HG03575 (cell line): ENCODE measurements around the gene ADCY4.
"Not testable (repeated sequence)": the region's sequence is repeated elsewhere in the genome, so short reads cannot be mapped to it uniquely, and the experiment has no call there.

ENCODE experiments used
- ATAC-seq: cut with Tn5 transposase; IDR thresholded peaks from one replicate; pipeline ENCODE4 v1.9.1; 2021; ENCODE audit not compliant: unreplicated experiment, insufficient number of reproducible peaks, low FRiP score; ENCODE audit errors: extremely low read depth

The ADCY4 gene

DNA sequence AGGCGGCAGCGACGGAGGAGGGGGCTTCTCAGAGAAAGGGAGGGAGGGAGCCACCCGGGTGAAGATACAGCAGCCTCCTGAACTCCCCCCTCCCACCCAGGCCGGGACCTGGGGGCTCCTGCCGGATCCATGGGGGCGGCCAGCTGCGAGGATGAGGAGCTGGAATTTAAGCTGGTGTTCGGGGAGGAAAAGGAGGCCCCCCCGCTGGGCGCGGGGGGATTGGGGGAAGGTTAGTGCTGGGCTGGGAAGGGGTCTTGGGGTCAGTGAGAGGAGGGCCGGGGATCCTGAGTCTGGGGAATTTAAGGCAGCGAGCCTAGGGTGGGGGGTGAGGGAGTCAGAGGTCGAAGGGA lies 33.3 kb upstream of the ADCY4 start:
- no peak for ATAC-seq

DNA sequence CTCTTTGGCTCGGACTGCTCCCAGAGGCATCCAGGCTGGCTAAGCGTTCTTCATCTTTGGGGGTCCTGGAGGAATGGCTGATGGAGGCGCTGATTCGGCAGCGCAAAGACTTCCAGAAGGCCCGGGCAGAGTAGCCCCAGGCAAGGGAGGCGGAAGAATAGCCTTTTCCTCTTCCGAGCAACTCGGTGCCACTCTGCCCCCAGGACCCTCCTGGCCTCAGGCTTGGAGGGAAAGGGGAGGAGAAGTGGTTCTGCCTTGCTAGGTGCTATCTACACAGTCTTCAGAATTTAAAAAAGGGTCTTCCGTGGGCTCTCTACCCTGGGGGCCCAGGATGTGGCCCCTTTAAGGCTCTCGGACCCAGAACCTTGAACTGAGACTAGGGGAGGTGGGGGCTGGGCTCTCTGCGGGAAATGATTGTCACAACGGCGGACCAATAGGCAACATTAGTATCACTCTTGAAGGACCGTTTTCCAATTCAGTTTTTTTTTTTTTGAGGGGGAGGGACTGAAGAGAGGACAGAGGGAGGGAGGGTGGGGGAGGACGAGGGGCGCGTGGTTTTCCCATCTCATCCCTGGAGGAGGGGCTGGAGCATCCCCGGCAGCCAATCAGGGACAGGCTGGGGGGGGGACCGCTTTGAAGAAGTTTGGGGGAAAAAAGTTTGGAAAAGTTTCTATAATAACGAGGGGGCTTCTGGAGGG lies 32.8 kb upstream of the ADCY4 start, which contains the start of gene NFATC4:
Gene NFATC4, plus strand, starts transcription at position 671 of the 698 bp plus-strand sequence. CDS start 157 bp downstream, outside the sequence.
- ATAC-seq, result no peak

DNA sequence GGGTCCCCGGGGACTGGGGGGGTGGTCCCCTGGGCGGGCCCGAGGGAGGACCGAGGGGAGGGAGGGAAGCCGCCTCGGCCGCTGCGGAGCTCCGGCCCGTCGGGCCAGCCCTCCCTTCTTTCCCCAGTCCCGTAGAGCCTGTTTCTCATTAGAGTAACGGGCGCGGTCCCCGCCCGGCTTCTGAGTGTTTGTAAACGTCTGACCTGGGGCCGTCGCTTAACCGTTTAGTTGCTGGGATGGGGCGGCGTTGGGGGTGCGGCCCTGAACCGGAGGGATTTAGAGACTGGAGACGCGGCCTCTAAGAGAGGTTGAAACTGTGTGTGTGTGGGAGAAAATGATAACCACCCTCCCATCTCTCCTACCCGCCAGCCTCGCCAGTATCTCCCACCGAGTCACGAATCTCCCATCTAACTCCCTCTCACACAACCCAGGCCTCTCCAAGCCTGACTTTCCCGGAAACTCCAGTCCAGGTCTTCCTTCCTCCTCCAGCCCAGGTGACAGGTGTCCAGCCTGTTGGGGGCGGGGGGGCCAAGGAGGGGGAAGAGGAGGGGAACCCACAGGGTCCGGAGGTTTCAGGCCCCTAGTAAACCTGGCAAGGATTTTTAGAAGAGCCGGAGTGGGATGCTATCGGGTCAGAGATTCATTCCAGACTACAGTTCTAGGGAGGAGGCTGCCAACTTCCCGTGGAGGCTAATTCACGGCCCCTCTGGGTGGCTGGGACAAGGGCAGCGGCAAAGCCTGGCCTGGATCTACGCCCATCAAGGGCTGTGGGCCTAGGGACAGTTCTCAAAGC lies 32.0 kb upstream of the ADCY4 start:
- ATAC-seq, result no peak

DNA sequence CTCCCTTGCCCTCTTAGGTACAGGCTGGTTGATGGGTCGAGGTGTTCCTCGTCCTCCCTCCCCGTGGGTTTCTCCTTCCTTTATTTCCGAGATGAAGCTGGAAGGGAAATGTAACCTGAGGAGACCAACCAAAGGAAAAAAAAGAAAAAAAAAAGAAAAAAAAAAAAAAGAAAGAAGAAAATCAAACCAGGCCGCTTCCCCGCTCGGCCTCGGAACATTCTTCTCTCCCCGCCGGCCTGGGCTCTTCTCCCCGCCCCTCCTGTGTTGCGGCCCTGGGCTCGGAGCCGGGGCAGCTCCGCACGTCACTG lies 31.5 kb upstream of the ADCY4 start:
- ATAC-seq, result no peak

DNA sequence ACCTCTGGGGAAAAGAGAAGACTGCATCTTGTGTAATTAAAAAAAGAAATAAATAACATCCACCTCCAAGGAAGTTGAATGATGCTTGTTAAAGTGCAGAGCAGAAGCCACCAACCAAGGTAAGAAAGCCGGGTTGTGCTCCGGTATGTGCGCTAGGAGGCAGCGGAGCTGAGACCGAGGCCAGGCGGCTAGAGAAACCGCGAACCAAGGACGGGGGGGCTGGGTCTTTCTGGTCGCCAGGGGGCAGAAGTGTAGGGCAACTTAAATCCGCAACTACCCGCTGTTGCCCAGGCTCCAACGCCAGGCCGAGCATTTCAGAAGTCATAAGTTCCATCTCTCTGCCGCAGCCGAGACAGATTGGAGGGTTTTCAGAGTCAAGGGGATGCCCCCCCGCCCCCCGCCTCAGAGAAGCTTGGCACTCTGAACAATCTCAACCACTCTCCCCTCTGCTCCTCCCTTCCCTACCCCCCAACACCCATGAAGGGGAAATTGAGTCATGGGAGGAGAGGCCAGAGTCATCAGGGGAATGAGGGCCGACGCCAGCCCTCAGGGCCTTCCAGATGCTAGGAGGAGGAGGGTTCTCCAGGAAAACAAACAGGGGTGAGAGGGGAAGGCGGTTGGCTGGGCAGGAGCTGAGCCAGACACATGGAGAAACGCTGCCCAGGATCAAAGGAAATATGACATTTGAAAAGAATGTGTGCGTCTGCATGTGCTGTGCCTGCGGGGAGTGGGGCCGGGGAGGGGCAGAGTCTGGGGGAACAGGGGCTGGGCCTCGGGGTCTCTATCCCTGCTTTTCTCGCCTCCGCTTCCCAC lies 30.9 kb upstream of the ADCY4 start:
- no peak for ATAC-seq

DNA sequence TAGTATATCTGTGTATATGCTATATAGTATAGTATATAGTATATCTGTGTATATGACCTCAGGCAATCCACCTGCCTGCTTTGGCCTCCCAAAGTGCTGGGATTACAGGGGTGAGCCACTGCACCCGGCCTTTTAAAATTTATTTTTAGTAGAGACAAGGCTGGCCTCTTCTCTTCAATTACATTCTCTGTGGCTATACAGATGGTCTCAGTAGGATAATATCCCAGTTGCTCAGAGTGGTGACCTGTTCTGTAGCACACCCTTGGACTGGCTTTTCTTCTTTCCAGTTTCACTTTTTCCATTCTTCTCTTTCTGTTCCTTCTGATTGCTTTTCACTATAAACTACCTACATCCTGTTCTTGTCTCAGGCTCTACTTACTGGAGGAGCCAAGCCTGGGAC lies 30.0 kb upstream of the ADCY4 start:
- ATAC-seq, result no peak

DNA sequence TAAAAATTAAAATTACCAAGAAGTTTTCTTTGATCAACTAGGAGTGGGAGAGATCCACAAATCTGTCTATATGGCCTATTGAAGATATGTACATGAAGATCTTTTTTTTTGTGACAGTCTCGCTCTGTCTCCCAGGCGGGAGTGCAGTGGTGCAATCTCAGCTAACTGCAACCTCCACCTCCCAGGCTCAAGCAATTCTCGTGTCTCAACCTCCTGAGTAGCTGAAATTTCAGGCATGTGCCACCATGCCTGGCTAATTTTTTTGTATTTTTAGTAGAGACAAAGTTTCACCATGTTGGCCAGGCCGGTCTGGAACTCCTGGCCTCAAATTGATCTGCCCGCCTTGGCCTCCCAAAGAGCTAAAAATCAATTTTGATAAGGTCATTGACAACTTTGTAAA lies 28.5 kb upstream of the ADCY4 start:
- no peak for ATAC-seq

DNA sequence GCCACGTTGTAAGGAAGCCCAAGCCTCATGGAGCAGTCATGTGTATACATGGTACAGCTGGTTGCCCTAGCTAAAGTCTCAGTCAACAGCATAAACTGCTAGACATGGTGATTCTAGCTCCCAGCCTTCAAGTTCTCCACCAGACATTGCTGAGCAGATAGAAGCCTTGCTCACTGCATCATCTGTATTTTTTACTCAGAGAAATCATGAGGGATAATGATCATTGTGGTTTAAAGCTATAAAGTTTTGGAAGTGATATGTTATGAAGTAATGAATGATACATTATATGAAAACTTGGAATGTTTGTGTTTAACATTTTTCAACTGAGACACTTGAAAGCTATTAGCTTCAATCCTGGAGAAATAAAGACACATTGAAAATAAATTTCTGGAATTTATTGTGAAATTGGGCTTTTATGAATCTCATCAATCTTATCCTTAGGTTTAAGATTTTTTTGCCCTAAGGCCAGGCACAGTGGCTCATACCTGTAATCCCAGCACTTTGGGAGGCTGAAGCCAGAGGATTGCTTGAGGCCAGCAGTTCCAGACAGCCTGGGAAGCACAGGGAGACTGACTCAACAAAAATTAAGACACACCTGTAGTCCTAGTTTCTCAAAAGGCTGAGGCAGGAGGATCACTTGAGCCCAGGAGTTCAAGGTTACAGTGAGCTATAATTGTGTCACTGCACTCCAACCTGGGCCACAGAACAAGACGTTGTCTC lies 27.5 kb upstream of the ADCY4 start:
- no peak for ATAC-seq

DNA sequence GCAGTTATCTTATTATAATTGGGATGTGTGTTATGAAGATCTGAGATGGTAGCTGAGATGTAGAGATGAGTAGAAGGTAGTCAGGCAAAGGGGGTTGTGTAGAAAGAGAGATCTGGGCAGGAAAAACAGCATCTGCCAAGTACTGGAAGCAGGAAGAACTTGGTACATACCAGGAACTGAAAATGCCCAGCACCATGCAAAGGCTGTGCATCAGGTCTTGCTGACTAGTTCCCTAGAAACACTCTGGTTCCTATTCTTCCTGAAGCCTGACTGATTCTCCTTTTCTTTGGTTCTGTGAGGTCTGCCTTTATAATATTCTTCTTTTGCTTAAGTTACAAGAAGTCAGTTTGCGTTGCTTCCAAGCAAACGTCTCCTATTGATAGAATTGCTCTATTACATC lies 26.5 kb upstream of the ADCY4 start:
- ATAC-seq, result no peak

DNA sequence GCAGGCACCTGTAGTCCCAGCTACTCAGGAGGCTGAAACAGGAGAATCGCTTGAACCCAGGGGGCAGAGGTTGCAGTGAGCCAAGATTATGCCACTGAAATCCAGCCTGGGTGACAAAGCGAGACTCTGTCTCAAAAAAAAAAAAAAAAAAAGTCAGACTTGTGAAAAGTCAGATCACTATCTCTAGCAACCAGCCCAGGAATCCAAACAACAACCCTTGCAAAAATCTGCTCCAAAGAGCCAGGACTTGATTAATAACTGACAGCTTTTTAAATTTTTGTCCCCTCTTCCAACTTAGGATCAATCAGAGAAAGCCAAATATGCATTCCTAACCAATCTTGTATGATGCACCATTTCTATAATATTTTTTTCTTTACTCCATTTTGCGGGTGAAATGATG lies 25.4 kb upstream of the ADCY4 start:
- no peak for ATAC-seq

DNA sequence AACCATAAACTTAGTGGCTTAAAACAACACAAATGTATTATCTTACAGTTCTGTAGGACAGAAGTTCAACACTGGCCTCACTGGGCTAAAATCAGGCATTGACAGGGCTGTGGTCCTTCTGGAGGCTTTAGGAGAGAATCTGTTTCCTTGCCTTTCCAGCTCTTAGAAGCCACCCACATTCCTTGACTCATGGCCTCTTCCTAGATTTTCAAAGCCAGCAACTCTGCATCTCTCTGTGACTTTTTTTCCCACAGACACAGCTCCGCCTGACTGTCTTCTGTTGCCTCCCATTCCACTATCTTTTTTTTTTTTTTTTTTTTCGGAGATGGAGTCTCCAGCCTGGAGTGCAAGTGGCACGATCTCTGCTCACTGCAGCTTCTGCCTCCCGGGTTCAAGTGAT lies 21.3 kb upstream of the ADCY4 start:
- ATAC-seq, result no peak

DNA sequence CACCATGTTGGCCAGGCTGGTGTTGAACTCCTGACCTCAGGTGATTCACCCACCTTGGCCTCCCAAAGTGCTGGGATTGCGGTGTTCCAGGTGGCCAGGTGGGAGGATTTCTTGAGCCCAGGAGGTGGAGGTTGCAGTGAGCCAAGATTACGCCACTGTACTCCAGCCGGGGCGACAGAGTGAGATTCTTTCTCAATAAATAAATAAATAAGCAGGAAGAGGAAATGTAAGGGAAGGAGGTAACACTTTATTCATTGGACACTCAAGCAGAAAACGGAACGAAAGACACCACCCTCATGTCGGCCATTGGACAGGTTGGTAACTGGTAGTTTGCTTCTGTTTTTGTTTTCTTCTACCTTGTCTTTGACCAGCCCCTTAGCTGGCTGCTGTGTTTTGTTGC lies 20.1 kb upstream of the ADCY4 start:
- no peak for ATAC-seq

DNA sequence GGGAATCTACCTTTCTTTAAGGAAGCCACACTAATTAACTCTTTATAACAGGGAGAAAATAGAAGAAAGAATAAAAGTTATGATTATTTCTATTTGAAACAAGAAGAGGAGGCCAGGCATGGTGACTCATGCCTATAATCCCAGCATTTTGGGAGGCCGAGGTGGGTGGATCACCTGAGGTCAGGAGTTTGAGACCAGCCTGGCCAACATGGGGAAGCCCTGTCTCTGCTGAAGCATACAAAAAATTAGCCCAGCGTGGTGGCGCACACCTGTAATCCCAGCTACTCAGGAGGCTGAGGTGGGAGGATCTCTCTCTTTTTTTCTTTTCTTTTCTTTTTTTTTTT lies 19.6 kb upstream of the ADCY4 start:
- ATAC-seq, result not testable (repeated sequence)

DNA sequence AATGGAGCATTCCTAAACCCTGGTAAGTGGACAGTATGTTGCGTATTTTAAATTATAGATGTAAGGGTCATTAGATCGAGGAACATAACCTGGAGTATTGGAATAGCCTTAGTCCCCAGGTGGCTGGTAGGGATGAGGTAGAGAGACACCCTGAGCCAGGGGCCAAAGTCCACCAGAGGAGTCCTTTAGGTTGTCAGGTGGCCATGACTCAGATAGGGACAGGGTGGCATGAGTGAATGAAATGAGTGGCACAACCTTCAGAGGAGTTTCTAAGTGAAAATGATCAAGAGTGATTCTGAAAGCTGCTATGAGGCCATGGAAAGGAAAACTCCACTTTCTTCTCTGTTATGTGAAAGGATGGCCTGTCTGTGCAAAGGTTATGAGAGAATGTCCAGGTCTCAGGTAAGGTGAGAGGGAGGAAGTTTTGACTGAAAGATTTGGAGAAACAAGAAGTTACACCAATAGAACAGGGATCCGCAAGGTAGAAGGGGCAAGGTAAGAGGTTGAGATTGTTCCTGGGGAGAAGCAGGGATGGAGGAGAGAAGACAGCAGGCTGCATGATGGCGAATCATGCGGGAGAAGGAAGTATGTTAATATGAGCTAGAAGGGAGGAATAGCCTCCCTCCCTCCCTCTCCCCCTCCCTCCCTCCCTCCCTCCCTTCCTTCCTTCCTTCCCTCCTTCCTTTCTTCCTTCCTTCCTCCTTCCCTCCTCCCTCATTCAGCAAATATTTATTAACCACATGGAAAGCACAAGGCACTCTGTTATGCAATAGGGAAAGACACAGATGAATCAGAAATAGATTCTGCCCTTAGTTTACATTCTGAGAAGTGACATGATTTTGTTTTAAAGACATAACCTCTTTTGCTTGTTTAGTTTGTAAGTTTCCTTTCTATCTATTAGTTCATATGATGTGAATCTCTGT lies 18.9 kb upstream of the ADCY4 start:
- no peak for ATAC-seq

DNA sequence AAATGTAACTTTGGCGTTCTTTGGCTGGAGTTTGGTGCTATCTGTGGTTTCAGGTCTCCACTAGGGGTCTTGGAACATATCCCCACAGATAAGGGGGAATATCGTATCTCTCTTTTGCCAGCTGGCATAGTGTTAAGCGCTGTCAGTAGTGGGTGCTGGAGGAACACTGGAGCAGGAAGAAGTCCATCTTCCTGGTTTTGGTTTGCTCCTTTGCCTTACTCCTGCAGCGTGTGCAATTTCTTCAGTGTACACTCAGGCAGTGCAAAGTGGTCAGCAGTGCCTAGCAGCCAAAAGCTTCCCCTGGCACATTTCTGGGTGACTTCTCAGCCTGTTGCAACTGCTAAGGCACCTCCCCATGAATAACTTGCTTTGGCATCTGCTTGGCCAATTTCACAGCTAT lies 16.6 kb upstream of the ADCY4 start:
- ATAC-seq, result no peak

DNA sequence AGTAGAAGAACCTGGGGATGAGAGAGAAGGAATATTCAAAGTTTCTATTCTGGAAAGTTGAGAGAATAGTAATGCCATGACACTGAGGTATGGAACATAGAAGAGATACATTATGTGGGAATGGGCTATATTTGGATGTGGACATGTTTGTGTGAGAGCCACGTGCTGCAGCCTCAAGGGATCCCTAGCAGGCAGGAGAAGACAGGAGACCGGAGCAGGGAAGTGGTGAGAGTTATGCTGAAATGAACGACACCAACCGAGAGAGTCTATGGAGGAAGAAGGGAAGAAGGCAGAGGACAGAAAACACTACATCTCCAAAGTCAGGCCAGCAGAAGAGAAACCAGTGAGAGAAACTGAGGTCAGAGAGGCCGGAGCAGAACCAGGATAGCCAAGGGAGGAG lies 14.9 kb upstream of the ADCY4 start:
- ATAC-seq, result no peak

DNA sequence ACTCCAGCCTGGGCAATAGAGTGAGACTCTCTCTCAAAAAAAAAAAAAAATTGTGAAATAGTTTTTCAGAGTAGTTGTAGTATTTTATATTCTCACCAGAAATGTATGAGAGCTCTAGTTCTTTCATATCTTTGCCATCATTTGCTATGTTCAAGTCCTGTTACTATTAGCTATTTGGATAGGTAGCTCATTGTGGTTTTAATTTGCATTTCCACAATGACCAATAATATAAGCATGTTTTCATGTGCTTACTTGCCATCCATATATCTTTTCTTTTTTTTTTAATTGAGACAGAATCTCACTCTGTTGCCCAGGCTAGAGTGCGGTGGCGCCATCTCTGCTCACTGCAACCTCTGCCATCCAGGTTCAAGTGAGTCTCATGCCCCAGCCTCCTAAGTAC lies 13.3 kb upstream of the ADCY4 start:
- ATAC-seq, result no peak

DNA sequence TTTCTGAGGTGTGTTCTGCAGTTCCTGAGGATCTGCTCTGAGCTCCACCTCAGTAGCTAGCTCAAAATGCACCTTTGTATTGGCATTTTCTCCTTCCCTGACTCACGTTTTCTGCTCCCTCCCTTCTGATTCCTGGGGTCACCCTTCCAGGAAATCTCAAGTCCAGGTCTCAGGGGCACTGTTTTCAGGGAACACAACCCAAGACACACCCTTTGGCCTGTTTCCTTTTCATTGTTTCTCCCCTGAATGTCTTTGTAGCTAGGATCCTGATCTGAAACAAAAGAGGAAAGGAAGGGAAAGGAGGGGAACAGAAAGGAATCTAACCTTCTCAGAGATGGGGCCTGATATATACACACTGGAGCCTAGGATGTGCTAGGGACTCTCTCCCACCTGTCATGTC lies 12.3 kb upstream of the ADCY4 start:
- ATAC-seq, result no peak
